ENCODE measurements around the gene GRAMD4.

GRAMD4 gene

DNA sequence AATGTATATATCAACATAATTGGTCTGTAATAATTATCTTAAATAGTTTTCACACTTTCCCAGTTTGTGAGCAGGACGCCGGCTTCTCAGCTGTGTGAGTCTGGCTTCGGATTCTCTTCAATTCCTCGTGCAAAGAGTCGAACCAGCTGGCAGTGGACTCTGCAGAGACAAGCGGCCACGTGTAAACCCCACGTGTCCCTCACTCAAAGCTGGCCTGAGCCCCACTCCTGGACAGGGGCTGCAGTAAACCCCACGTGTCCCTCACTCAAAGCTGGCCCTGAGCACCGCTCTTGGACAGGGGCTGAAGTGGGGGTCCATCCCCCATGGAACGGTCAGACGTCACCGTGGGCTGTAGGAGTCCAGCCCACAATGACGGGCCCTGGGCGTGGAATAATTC is 66.9 kb downstream of the GRAMD4 start:
- H3K4me3 ChIP-seq (ENCODE audit: low read depth, low read length): no peak overlapping the region
- TF ChIP-seq CTCF (IDR thresholded peaks at IDR 0.05; ENCODE audit: low read depth, low read length, missing control alignments): no peak
- no peak for DNase-seq (ENCODE audit: low read depth)

GRCh38 chr22:46687460-46687859 is 67.3 kb downstream of the GRAMD4 start:
- no peak for DNase-seq (ENCODE audit: low read depth)
- no peak overlapping the region for H3K4me3 ChIP-seq (ENCODE audit: low read depth, low read length)
- TF ChIP-seq CTCF (IDR thresholded peaks at IDR 0.05; ENCODE audit: low read depth, low read length, missing control alignments): no peak

GRCh38 chr22:46688949-46689348 is 68.8 kb downstream of the GRAMD4 start:
- no peak for TF ChIP-seq CTCF (IDR thresholded peaks at IDR 0.05; ENCODE audit: low read depth, low read length, missing control alignments)
- H3K4me3 ChIP-seq (ENCODE audit: low read depth, low read length): no peak overlapping the region
- no peak for DNase-seq (ENCODE audit: low read depth)

DNA sequence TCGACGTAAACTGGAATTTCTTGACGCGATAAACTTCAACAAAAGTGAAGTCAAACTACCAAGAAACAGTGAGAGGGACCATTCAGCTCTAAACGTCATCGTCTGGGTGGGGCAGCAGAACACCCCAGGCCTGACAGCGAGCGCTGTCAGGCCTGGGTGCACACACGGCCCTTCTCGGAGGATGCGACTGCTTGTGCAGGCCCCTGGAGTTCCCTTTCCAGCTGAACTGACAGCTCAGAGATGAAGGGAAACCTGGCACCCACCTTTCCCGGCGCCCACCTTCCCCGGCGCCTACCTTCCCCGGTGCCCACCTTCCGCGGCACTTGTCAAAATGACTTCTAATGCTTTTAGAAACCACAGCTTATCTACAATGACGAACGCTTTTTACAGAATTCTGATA is 70.0 kb downstream of the GRAMD4 start:
- H3K4me3 ChIP-seq (ENCODE audit: low read depth, low read length): no peak overlapping the region
- no peak for DNase-seq (ENCODE audit: low read depth)
- TF ChIP-seq CTCF (IDR thresholded peaks at IDR 0.05; ENCODE audit: low read depth, low read length, missing control alignments): no peak

GRCh38 chr22:46691571-46691970 is 71.4 kb downstream of the GRAMD4 start:
- TF ChIP-seq CTCF (IDR thresholded peaks at IDR 0.05; ENCODE audit: low read depth, low read length, missing control alignments): no peak
- DNase-seq (ENCODE audit: low read depth): no peak
- no peak overlapping the region for H3K4me3 ChIP-seq (ENCODE audit: low read depth, low read length)

GRCh38 chr22:46693634-46694415 is 73.6 kb downstream of the GRAMD4 start:
- DNase-seq (ENCODE audit: low read depth): no peak
- H3K4me3 ChIP-seq (ENCODE audit: low read depth, low read length): no peak overlapping the region
- no peak for TF ChIP-seq CTCF (IDR thresholded peaks at IDR 0.05; ENCODE audit: low read depth, low read length, missing control alignments)

Measured in GM12864 (cell line).